Breast epithelium (tissue), 3 donors: ENCODE results near the gene ABCC2.

Experiments used
- POLR2A ChIP-seq: fragments of 450-650 bp; IDR thresholded peaks from one replicate; pipeline ENCODE4 v1.6.1; 2016; ENCODE audit warnings: antibody characterized with exemption, mild to moderate bottlenecking, moderate library complexity
- POLR2AphosphoS5 ChIP-seq, 3 donors: sonication (generic); formaldehyde crosslinking; IDR thresholded peaks; one replicate each; pipeline ENCODE4 v1.6.1; 2017; ENCODE audit warnings: antibody characterized with exemption in 3 of 3
- TF ChIP-seq, protein P1 (sequence below), 3 donors: fragments of 450-650 bp; IDR thresholded peaks; one replicate each; pipeline ENCODE4 v1.5.1; 2016 to 2017; ENCODE audit warnings: antibody characterized with exemption in 3 of 3, mild to moderate bottlenecking in 3 of 3, moderate library complexity in 3 of 3

DNA sequence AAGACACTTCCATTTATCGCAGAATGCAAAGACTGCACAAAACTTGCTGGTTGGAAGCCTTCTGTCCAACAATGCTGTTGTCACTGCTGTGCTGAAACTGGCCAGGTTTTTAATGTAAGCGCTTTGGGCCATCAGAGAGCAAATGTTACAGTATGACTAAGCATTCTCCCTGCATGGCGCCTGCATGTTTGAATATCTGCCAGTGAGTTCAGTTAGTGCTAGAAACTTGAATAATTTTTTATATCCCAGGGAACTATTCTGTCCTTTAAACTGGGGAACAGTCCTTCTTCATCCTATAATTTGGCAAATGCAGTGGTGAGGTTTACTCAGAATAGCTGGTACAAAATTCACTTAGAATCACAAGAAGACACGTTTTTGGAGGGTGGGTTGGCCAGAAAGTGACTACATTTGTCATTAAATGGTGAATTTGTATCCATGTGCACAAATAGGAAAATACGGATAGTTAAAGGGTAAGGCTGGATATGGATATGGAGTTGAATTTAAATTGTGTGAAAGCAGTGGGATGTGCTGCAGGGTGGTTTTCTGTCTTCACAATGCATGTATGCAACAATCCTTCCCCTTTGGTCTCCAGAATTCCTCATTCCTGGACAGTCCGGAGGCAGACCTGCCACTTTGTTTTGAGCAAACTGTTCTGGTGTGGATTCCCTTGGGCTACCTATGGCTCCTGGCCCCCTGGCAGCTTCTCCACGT, 1.7 kb downstream of the ABCC2 start:
- TF ChIP-seq, protein P1, sequence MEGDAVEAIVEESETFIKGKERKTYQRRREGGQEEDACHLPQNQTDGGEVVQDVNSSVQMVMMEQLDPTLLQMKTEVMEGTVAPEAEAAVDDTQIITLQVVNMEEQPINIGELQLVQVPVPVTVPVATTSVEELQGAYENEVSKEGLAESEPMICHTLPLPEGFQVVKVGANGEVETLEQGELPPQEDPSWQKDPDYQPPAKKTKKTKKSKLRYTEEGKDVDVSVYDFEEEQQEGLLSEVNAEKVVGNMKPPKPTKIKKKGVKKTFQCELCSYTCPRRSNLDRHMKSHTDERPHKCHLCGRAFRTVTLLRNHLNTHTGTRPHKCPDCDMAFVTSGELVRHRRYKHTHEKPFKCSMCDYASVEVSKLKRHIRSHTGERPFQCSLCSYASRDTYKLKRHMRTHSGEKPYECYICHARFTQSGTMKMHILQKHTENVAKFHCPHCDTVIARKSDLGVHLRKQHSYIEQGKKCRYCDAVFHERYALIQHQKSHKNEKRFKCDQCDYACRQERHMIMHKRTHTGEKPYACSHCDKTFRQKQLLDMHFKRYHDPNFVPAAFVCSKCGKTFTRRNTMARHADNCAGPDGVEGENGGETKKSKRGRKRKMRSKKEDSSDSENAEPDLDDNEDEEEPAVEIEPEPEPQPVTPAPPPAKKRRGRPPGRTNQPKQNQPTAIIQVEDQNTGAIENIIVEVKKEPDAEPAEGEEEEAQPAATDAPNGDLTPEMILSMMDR (IDR thresholded peaks at IDR 0.05): no peak
- TF ChIP-seq POLR2A: no peak
- TF ChIP-seq POLR2AphosphoS5 (IDR thresholded peaks at IDR 0.05): no peak
